Purkinje cell (primary cell): Measurements from ENCODE around the gene ZNF541. TPM values are rescaled to one million over a fixed set of nuclear protein-coding genes. Genes with fewer than 3 reads are reported as not detected.

Experiments used
- polyA plus RNA-seq: library from polyadenylated mRNA; unstranded; fragments of >200 nt; fragmentation: Nextera tagmentation; gene quantifications from 2 replicates; pipeline ENCODE4 v1.2.1, GENCODE V29; 2014

The ZNF541 gene
- polyA plus RNA-seq, result not detected in 2 replicates

GRCh38 chr19:47573071-47574026 is at the start of gene ZNF541:
Gene ZNF541, minus strand, starts transcription at chr19:47573148. Its CDS starts 17,292 bp downstream, at chr19:47555856.

GRCh38 chr19:47608969-47609905 is 36.3 kb upstream of the ZNF541 start, which contains the start of gene BICRA:
Gene BICRA, plus strand, starts transcription at chr19:47609134. Its CDS starts 64,441 bp downstream, at chr19:47673575.

Other genes with a start within 250 kb of the ZNF541 start
- gene C5AR2, start 241.0 kb downstream of the ZNF541 start, polyA plus RNA-seq, result not detected in 2 replicates
- 0.32 and 0.81 TPM in 2 replicates for gene DHX34, start 223.8 kb downstream of the ZNF541 start, polyA plus RNA-seq
- 0.31 and 7.3 TPM in 2 replicates for gene MEIS3, start 153.6 kb downstream of the ZNF541 start, polyA plus RNA-seq
- gene SLC8A2, start 101.3 kb downstream of the ZNF541 start, polyA plus RNA-seq, result 0.24 and 3.9 TPM in 2 replicates
- 3.1 and 5.1 TPM in 2 replicates for gene KPTN, start 88.9 kb downstream of the ZNF541 start, polyA plus RNA-seq
- 72.5 and 109 TPM in 2 replicates for gene NAPA, start 58.1 kb downstream of the ZNF541 start, polyA plus RNA-seq
- 0.50 and 0.60 TPM in 2 replicates for gene BICRA, start 36.0 kb upstream of the ZNF541 start, polyA plus RNA-seq
- gene EHD2, start 140.3 kb upstream of the ZNF541 start, polyA plus RNA-seq, result 0.07 and 0.11 TPM in 2 replicates
- gene NOP53, start 172.4 kb upstream of the ZNF541 start, polyA plus RNA-seq, result 0.73 and 7.4 TPM in 2 replicates
- gene SELENOW, start 205.6 kb upstream of the ZNF541 start, polyA plus RNA-seq, result 5,615 and 7,643 TPM in 2 replicates
- gene TPRX1, start 231.4 kb upstream of the ZNF541 start, polyA plus RNA-seq, result not detected in 2 replicates
- gene CRX, start 248.8 kb upstream of the ZNF541 start, polyA plus RNA-seq, result not detected in 2 replicates